ENCODE measurements around the gene KRT79.

KRT79 gene

DNA sequence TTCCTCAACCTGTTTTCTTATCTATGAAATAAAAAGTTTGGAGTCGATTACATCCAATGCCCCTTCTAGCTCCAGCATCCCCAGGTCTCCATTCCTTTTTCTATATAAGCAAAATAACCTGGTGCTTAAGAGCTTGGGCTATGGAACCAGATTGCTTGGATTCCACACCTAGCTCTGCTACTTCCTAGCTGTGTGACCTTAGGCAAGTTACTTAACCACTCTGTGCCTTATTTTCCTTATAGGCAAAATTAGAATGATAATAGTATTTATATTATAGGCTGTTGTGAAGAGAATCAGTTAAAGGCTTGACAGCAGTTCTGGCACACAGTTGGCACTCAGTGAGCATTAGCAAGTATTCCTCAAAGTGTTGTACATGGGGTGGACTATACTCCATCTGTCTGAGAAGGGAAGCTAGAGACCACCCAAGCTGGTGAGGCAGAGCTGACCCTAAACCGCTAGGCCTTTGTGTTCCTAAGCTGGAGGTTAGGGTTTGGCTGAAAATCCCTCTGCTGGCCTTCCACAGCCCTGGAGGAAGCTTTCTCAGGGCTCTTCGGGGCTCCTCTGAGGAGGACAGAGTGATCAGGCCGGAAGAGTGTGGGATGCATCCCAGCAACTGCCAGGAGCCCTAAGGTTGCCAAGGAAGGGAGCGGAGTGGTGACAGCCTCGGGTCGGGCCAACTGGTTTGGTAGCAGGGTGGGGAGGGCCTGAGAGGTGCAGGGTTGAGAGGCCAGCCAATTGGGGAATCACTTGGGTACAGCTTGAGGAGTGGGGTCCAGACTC, 14.2 kb downstream of the KRT79 start:
- no peak for DNase-seq (ENCODE audit: low read depth, low spot score)

DNA sequence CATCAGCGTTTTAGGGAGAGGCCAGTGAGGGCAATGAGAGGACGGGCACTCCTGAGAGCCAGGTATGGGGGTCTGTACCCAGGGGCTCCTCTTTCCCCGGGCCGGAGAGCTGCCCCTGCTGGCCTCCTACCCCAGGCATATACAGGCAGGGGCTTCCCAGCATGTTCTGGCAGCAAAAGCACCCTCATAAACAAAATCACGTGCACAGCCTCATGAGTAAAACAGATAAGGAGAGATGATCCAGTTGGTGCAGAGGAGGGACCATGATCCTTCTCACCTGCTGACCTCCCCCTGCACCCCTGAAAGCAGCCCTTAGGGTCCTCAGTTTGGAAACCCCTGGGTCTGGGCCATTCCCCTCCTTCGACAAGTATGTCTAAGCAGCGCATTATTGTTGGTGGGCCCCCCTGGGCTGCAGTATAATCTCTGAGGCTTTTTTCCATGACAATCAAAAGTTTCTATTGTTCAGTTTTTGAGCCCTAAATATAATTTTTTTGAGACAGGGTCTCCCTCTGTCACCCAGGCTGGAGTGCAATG, 15.2 kb downstream of the KRT79 start:
- no peak for DNase-seq (ENCODE audit: low read depth, low spot score)

DNA sequence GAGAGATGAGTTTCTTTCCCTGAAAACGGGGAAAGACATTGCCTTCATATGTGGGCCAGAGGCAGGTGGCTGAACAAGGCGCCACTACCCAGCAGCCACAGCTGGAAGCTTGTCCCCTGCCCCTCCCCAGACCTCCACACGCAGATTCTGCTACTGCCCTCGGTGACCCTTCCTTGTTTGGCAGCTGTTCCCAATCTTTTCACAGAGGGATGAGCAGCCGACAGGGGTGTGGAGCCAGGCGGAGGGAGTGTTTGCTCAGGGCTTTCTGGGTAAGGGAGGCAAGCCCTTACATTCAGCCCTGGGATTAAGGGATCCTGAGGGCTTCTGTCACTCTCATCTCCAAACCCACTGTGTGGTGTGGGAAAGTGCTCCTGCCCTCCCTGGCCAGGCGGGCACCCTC, 15.7 kb downstream of the KRT79 start:
- DNase-seq (ENCODE audit: low read depth, low spot score) = no peak

DNA sequence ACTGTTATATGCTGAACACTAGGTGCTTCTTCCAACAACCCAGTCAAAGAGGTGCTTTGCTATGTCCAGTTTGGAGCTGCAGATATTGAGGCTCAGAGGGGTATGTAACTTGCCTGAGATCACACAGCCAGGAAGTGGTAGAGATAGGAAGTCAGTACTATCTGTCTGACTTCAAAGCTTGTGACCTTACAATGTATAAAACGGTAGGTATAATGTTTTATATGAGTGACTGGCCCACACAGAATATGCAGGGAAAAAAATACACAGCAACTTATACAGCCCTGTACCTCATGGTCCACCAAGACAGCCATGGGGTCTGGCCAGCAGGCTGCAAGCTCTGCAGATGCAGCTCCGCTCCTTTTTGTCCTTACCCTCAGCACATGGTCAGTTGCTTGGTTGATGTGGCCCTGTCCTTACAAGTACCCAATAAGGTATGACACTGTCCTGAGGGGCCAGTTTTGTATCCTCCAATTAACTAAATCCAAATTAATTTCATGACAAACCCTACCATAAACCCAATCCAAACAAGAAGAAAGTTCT, 16.3 kb downstream of the KRT79 start:
- no peak for DNase-seq (ENCODE audit: low read depth, low spot score)

DNA sequence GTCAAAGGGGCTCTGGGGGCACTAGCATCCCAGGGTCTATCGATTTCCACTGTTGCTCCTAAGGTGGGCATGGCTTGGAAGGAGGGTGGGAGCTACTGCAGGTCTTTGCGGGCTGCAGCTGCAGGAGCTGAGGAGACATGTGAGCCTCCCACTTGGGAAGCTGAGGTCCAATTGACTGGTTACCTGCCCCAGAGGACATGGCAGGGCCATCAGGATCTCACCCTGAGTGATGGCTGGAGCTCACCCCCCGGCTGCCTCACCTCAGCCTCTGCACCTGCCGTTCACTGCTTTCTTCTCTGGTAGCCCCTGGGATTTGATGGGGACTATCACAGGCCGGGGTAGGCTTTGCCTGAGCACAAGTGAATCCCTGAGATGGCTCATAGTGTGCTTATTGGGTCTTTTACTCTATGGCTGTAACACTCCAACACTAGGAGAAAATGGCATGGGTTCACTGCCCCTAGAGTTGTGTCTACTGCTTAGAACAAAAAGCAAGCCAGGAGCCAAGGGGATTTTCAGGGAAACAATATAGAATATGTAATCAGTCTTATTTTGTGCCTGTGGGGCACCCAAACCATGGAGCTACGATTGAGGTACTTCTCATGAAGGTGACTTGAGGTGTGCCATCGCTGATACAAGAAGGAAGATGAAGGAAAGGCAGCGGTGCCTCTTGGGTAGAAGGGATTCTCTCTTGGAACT, 17.0 kb downstream of the KRT79 start:
- DNase-seq (ENCODE audit: low read depth, low spot score) = no peak

DNA sequence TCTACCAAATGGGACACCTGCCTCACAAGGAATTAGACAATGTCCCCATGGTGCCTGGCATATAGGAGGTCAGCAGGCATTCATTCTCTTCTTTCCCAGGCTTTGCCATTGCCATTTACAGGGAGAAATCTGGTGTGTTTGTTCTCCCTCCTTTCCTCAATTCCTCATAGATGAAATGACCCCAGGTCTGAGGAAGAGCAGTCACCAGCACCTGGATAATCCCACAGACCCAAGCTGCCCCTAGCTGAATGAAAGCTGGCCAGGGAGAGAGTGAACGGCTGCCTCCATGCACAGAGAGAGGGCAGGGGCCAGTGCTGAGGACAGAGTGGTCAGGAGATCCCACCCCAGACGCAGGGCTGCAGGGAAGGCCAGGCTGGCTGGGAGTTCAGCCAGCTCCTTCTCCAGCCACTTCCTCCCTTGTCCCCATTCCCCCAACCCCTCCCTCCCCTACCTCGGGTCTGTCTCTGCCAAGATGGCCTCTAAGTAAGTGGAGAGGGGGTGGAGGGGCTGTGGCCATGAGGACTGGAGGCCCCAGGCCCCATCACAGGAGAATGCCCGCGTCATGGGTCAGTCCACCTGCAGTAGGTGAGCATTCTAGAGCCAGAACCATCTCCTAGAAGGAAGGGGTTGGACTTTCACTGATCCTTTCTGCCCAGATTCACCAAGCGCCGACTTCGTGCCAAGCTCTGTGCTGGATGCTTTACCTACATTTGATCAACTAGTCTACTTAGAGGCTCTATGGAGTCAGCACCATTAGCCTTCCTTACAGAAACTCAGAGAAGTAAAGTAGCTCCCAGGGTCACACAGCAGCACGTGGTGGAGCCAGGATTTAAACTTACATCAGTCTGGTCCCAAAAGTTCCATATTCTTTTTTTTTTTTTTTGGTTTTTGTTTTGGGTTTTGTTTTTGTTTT, 18.2 kb downstream of the KRT79 start:
- no peak for DNase-seq (ENCODE audit: low read depth, low spot score)

DNA sequence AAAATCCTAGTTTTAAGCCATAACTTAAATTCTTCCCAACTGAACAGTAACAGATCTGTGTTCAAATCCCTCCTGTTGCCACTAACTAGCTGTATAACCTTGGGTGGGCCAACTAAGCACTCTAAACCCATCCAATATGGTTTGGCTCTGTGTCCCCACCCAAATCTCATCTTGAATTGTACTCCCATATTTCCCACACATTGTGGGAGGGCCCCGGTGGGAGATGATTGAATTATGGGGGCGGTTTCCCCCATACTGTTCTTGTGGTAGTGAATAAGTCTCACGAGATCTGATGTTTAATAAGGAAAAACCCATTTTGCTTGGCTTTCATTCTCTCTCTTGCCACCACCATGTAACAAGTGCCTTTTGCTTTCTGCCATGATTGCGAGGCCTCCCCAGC, 18.9 kb downstream of the KRT79 start:
- DNase-seq (ENCODE audit: low read depth, low spot score) = no peak

DNA sequence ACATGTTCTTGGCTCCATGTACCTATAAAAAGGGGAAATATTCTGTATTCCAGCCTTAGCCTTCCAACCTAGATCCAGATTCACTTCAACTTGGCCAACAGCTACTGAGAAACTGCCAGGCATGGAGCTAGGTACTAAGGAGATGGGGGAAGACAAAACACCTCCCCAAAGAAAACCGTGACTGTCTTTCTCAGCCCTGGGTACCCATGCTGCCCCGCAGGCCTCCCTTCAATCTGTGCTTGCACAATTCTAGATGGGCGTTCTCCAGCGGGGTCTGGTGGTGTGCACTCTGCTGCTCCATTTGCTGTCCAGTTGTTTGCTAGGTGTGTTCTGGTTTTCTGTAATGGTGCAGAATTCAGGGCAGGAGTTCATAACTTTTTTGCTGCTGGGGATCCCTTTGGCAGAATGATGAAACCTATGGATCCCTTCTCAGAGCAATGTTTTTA, 19.4 kb downstream of the KRT79 start:
- no peak for DNase-seq (ENCODE audit: low read depth, low spot score)

DNA sequence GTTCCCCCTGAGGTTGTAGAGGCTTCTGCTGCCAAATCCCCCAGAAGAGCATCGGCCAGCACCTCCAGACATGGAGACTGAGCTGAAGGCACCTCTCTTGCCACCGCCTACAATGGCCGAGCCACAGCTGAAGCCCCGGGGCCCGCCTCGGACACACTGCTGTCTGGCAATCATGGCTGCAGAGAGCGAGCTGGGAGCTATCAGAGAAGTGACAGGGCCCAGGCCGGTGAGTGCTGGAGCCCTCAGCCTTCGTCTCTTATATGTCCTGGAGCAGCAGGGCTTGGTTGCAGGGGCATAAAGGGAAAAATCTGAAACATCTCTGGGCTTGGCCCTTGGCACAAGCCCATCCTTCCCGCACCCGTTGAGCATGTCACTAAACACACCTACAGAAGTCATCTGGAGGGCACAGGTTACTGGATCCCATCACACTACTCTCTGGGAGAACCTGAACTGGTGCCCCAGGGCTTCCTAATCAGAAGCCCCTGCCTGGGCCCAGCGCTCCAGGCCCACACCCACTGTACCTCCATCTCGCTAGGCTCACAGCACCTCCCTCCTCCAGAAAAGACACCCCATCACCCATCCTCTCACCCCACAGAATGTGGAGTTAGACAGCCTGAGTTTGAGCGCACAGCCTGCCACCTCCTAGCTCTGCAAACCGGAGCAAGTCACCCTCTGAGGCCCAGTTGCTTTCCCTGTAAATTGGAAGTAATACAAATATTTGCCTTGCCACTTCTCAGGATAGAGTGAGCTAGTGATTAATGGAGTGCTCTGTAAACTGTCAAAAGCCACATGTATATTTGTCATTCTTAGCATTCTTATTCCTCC, 20.0 kb downstream of the KRT79 start, which contains the start of gene KRT4:
KRT4 (minus strand) TSS at position 232 of the 825 bp plus-strand sequence; CDS start at position 174, 58 bp downstream.
- no peak for DNase-seq (ENCODE audit: low read depth, low spot score)

DNA sequence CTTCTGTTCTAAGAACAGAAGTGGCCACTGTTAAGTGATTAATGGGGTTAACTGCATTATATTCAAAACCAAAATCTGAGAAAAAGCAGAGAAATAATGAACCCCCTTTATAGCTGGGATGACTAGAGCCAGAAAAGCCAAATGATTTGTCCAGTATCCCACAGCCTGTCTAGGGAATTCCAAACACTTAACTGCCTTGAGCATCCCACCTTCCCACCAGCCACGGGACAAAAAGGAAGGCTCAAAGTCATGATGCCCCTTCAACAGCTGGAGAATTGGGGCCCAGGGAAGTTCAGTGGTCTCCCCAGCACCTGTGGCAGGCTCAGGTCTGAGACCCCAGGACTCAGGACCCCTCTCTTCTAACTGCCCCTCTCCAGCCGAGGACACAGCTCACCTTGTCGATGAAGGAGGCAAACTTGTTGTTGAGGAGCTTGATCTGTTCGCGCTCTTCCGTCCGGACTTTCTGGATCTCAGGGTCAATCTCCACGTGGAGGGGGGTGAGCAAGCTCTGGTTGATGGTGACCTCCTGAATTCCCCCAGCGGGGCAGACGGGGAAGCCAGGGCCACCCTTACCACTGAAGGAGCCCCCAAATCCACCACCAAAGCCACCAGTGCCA, 20.8 kb downstream of the KRT79 start:
- no peak for DNase-seq (ENCODE audit: low read depth, low spot score)

DNA sequence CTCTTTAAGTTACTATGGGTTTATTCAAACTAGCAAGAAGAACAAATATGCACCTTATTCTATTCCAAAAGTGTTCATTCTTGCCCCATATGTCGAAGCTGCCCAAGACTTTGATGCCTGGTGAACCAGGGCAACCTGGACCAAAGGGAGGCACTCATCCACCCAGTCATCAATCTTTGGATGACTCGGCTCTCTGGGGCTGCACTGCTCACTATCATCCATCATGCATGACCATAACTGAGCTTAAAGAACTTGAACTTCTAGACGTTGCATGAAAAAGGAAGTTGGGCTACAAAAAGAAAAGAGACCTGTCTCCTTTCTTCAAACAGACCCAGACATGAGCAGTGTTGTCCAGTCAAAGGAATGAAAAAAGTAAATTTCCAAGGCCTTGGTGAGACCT, 21.4 kb downstream of the KRT79 start:
- DNase-seq (ENCODE audit: low read depth, low spot score) = no peak

DNA sequence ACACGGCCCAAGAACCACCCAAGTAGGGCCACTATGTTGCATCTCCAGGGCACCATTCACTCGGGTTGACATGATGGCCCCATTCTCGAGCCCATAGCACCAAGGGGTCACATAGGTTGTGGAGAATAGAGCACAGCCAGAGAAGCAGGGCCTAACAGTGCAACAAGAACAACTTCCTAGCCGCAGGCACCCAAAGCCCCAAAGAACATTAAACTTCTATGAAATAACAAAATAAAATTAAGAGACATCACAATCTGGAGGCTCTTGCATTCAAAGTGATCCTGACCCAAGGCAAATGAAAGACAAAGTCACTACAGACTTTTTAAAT, 22.1 kb downstream of the KRT79 start:
- DNase-seq (ENCODE audit: low read depth, low spot score) = no peak

DNA sequence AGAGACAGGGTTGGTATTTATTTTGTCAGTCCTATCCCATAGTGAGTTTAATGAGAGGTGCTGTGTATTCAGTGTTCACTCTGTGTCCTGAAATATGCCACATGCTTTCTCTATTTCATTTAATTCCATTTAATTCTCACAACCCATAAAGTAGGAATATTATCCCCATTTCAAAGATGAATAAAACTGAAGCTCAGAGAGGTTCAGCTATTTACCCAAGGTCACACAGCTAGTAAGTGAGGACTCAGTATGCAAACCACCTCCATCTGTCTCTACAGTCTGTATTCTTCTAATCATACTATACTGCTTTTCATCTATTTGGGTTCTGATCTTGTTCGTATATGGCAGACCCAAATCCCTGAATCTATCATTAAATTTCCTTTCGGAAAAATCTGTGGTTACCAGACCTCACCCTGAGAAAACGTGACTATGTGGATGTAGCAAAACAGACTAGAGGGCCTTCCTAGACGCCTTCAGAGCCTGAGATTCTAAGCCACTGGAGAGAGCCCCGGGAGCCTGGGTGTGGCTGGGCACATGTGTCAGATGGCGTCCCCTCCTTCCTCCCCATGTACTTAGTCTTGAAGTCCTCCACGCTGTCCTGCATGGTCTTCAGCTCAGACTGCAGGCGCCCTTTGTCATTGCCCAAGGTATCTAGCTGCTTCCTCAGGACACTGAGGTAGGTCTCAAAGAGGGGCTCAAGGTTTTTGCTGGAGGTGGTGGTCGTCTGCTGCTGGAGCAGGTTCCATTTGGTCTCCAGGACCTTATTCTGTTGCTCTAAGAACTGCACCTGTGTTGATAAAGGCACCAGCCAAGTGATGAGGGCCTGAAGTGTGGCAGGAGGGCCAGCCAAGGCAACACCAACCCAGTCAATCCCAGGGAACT, 22.7 kb downstream of the KRT79 start:
- no peak for DNase-seq (ENCODE audit: low read depth, low spot score)

DNA sequence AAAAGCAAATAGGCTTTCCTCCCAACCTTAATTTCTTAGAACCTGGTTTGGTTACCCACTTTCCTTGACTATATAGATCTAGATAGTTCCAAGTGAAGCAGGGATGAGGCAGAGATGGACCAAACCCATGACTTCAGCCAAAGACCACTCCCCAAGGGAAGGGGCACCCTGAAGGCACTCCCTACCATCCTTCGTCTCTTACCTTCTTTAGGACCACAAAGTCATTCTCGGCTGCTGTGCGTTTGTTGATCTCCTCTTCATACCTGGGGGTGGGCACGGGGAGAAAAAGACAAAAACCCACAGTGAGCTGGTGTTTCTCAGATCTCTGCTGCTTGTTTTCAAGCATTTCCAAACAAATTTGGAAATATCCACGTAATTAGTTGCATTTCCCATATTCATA, 23.6 kb downstream of the KRT79 start:
- DNase-seq (ENCODE audit: low read depth, low spot score) = no peak

DNA sequence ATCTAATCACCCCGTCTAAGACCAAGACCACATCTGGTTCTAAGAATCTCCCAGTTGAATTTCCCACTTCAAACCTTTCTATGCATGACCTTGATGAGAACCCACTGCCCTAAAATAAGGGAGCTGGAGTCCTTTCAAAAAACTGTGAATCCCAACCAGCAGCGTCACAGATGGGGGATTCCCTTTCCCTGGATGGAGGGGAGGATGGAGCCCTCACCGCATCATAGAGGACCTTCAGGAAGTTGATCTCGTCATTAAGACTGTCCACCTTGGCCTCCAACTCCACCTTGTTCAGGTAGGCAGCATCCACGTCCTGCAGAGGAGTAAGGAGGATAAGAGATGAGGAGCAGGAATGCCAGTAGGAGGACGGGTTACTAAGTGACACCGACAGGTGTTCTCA, 24.9 kb downstream of the KRT79 start:
- no peak for DNase-seq (ENCODE audit: low read depth, low spot score)

DNA sequence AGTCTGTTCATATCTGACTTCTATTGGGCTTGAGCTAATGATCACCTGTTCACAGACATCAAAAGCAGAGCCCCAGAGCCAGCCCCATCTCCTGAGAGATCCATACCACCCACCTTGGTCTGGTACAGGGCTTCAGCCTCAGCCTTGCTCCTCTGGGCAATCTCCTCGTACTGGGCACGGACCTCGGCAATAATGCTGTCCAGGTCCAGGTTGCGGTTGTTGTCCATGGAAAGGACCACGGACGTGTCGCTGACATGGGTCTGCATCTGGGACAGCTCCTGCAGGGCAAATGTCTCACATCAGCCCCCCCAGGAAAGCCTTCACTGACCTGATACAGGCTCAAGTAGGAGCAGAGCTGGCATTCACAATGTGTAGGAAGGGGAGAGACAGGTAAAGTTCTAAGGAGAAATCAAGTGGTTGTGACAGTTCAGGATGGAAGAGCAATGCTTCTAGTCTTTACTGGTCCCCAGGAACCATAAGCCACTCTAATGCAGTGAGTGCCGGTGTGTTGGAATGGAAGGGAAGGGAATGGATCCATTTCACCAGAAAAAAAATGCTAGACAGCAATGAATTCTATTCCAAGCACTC, 25.4 kb downstream of the KRT79 start:
- no peak for DNase-seq (ENCODE audit: low read depth, low spot score)

DNA sequence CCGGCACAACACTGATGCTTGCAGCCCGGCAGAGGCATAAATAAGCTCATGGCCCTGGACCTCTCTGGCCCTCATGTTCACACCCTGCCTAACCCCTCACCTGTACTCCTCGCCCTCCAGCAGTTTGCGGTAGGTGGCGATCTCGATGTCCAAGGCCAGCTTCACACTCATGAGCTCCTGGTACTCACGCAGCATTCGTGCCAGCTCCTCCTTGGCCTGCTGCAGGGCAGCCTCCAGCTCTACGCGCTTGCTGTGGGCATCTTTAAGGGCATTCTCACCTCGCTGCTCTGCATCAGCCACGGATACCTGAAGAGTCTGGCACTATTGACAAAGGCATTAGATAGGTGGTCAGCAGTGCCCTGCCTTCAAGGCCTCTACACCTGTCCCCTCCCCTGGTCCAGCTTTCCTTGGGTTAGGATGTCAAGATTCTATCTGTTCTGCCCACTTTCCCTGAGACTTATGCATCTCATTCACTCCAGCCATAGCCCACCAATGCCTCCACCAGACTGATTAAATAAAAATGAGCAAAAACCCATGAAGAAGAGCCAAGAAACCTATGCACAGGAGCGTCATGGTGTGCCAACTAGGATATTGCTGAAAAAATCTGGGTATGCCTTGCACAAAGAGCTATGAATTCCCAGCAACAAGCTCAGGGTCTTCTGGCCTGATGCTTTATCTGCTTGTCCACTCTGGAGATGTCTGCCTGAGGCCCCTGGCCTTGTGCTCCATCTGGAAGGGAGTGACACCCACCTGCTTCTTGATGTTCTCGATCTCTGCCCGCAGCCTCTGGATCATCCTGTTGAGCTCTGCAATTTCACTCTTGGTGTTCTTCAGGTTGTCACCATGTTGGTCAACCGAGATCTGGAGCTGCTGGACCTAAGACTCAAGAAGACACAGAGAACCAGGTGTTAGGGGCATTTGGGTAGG, 26.3 kb downstream of the KRT79 start:
- no peak for DNase-seq (ENCODE audit: low read depth, low spot score)
